NCI-H510A treated with DMSO at 0.1 percent for 48 hours (cell line): ENCODE results near the gene SLC22A1.

Source experiments
- DNase-seq: peaks from one replicate; lab custom pipeline; 2025; lab: John Stamatoyannopoulos, UW

Gene SLC22A1

GRCh38 chr6:160173806-160174527, 52.4 kb downstream of the SLC22A1 start:
- no peak for DNase-seq

GRCh38 chr6:160174681-160175080, 53.1 kb downstream of the SLC22A1 start:
- DNase-seq: no peak

- no peak for DNase-seq
Measured at GRCh38 chr6:160177220-160177619, 55.6 kb downstream of the SLC22A1 start.

- DNase-seq: no peak
Measured at GRCh38 chr6:160178271-160178670, 56.7 kb downstream of the SLC22A1 start.

- no peak for DNase-seq
Measured at GRCh38 chr6:160180706-160181105, 59.1 kb downstream of the SLC22A1 start.

- DNase-seq: no peak
Measured at GRCh38 chr6:160188773-160189172, 67.2 kb downstream of the SLC22A1 start.

- no peak for DNase-seq
Measured at GRCh38 chr6:160190081-160190480, 68.5 kb downstream of the SLC22A1 start.

GRCh38 chr6:160190973-160191372, 69.4 kb downstream of the SLC22A1 start:
- DNase-seq: no peak

GRCh38 chr6:160192840-160193239, 71.2 kb downstream of the SLC22A1 start:
- DNase-seq: no peak

GRCh38 chr6:160194808-160195207, 73.2 kb downstream of the SLC22A1 start:
- no peak for DNase-seq

- DNase-seq: no peak
Measured at GRCh38 chr6:160197662-160198061, 76.0 kb downstream of the SLC22A1 start.

- no peak for DNase-seq
Measured at GRCh38 chr6:160198606-160199211, 77.1 kb downstream of the SLC22A1 start.

- no peak for DNase-seq
Measured at GRCh38 chr6:160201061-160201460, 79.4 kb downstream of the SLC22A1 start.

- DNase-seq: no peak
Measured at GRCh38 chr6:160202411-160202810, 80.8 kb downstream of the SLC22A1 start.

GRCh38 chr6:160203076-160203475, 81.5 kb downstream of the SLC22A1 start:
- DNase-seq: no peak

GRCh38 chr6:160203522-160203921, 81.9 kb downstream of the SLC22A1 start:
- no peak for DNase-seq

GRCh38 chr6:160203953-160204352, 82.3 kb downstream of the SLC22A1 start:
- DNase-seq: no peak

GRCh38 chr6:160204710-160205109, 83.1 kb downstream of the SLC22A1 start:
- no peak for DNase-seq

GRCh38 chr6:160207618-160208017, 86.0 kb downstream of the SLC22A1 start:
- DNase-seq: no peak
